ENCODE data around the gene PCDH1. TPM values are rescaled to one million over a fixed set of nuclear protein-coding genes. Genes with fewer than 3 reads are reported as not detected.
A peak's percentile ranks its signal among the peaks of the same experiment; 100 is the strongest.

Gene PCDH1
- total RNA-seq, 4 donors from 2014 or later = 19.9 to 55.5 (median 44.9) TPM

DNA sequence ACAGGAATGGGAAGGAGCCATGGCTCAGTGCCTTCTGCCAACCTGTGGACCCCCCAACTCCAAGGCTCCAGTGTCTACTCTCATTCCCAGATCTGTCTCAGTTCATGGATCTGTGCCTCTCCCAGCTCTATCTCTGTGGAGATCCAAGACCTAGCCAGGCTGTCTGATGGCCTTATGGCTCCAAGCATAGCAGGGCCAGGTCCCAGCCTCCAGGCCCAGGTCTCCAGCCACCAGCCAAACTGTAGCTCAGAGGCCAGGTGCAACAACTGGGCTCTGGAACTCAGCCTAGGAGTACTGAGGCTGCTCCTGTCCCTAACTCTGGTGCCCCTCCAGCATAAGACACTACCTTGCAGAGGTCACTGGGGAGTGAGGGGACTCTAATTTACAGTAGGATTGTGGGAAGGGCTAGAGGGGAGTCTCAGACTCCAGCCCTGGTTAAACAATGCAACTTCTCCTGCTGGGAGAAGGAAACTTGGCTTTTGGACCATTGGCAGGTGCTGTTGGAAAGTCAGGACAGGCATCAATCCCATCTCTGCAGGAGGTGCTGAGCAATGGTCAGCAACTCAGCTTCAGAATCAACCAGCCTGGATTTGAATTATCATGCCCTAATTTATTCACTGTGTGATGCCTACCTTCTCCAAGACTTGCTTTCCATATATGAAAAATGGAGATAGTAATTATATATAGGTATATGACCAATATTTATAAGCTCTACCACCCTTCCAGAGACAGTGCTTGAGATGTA is 63.0 kb downstream of the PCDH1 start:
- DNase-seq (ENCODE audit: low spot score in 2 of 2) = no peak
- Histone ChIP-seq H3K9me3 (no peaks in the 10 kb centered on the region), H3K27ac (no peak overlapping the region), H3K4me3 (no peak overlapping the region), H3K27me3 (peaks cover 0 to 12% of the 10 kb centered on the region in 2 donors), H3K36me3 (no peaks in the 10 kb centered on the region), H3K4me1 (peaks cover 0 to 27% (median 4%) of the 10 kb centered on the region in 4 donors)
- TF ChIP-seq, protein P1, sequence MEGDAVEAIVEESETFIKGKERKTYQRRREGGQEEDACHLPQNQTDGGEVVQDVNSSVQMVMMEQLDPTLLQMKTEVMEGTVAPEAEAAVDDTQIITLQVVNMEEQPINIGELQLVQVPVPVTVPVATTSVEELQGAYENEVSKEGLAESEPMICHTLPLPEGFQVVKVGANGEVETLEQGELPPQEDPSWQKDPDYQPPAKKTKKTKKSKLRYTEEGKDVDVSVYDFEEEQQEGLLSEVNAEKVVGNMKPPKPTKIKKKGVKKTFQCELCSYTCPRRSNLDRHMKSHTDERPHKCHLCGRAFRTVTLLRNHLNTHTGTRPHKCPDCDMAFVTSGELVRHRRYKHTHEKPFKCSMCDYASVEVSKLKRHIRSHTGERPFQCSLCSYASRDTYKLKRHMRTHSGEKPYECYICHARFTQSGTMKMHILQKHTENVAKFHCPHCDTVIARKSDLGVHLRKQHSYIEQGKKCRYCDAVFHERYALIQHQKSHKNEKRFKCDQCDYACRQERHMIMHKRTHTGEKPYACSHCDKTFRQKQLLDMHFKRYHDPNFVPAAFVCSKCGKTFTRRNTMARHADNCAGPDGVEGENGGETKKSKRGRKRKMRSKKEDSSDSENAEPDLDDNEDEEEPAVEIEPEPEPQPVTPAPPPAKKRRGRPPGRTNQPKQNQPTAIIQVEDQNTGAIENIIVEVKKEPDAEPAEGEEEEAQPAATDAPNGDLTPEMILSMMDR (IDR thresholded peaks at IDR 0.05) = no peak
- TF ChIP-seq EP300 (IDR thresholded peaks at IDR 0.05) (no peak), POLR2A (IDR thresholded peaks at IDR 0.05) (no peak)

DNA sequence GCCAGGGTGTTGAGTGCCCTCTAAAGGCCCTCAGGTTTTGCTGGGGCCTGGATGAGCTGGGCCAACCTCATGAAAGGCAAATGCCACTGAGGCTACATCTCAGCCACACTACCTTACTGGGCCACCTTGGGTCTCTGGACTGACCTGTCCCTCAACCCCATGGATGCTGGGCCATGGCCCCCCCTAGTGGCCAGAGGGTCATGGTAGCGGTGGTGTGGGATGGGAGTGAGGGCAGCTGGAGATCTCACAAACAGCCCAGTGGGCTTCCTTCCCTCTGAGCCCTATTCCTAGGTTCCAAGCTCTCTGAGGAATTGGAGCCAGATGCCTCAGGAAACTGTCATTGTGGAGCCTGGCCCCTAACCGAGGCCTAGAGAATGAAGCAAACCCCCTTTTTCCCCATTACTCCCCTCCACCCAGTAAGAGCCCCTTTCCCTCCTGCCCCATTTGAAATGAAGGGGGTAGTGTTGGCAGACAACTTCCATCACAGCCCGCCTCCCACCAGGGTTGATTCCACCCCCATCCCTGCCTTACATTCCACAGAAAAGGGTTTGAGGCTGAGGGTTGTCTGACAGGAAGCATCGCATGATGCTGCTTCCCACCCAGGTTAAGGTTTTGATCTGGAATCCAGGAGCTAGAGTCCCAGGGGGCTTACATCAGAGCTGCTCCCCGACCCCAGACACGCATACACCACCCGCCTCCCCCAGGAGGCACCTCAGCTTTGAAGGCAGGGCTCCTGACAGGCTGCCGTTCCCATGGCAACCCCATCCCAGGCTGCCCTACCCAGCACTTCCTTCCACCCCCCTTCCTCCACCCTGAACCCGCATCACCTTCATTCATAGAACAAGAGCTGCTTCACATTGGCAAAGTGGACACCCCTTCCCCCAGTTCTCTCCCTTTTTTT is 63.9 kb downstream of the PCDH1 start:
- WGBS, 2 donors = 57 to 68% methylated on average over 9 of the region's 9 CpGs
- peaks cover 0 to 27% (median 4%) of the 10 kb centered on the region in 4 donors for H3K4me1 ChIP-seq
- no peak for DNase-seq (ENCODE audit: low spot score in 2 of 2)
- no peaks in the 10 kb centered on the region for H3K36me3 ChIP-seq
- no peak overlapping the region for H3K4me3 ChIP-seq
- peaks cover 0 to 12% of the 10 kb centered on the region in 2 donors for H3K27me3 ChIP-seq
- no peaks in the 10 kb centered on the region for H3K9me3 ChIP-seq
- no peak overlapping the region for H3K27ac ChIP-seq
- TF ChIP-seq, protein P1 (IDR thresholded peaks at IDR 0.05) = peak in 2 of 5 experiments; percentile 27 to 30
- no peak for TF ChIP-seq EP300 (IDR thresholded peaks at IDR 0.05)

DNA sequence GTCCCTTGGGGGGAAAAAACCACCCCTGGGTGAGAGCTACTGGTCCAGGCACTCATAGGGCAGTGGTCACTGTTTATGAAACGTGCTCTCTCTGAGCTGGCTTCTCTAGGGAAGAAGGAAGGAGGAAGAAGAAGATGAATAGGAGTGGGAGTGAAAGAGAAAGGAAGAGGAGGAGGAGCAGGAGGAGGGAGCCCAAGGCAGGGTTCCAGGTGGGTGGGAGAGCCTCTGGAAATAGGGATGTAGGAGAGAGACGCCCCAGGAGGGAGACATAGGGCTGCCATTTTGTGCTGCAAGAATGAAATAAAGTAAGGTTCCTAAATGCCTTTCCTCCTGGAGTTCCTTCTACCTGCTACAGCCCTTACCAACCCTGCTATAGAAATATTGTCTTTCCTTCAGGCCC is 65.7 kb downstream of the PCDH1 start:
- H3K4me1 ChIP-seq = peaks cover 0 to 26% (median 4%) of the 10 kb centered on the region in 4 donors
- H3K27ac ChIP-seq = no peak overlapping the region
- WGBS, 2 donors = 47 to 53% methylated on average over 2 of the region's 2 CpGs
- TF ChIP-seq EP300 (IDR thresholded peaks at IDR 0.05) (no peak), POLR2A (IDR thresholded peaks at IDR 0.05) (no peak)
- TF ChIP-seq, protein P1 (IDR thresholded peaks at IDR 0.05) = no peak
- peaks cover 0 to 12% of the 10 kb centered on the region in 2 donors for H3K27me3 ChIP-seq
- H3K4me3 ChIP-seq = no peak overlapping the region
- no peaks in the 10 kb centered on the region for H3K9me3 ChIP-seq
- H3K36me3 ChIP-seq = no peaks in the 10 kb centered on the region
- DNase-seq (ENCODE audit: low spot score in 2 of 2) = no peak

DNA sequence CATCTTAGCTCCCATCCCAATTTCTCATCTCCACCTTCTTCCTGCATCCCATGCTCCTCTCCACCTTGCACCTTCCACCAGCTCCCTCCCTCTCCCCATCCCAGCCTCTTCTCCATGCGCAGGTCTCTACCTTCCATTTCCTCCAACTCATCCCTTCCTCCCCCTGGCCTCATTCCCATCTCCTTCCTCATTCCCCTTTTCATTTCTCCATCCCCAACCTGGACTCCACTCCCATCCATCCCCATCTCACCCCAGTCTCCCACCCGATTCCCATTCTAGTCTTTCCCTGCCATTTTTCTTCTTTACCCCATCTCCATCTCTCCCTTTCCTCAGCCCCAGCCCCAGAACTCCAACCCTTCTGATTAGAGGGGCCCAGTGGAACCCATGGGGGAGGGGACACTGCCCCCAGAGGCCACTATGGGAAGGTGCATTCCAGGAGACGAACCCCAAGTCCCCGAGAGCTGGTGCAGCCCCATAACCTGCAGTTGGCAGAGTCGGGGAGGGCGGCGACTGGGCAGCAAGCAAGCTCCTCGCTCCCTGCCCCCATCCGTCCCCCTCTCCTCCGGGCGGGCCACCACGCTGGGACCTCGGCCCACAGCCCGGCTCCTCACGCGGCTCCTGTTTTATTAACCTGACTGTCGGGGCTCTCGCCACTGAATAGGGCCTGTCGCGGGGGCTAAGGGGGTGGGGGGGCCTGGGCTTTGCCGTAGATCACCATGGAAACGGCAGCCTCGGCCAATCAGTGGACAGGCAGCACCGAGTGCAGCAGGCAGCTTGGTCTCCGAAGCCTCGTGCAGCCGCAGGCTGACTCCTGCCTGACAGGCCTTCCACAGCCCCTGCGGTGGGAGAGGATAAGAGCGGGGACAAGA is 66.7 kb downstream of the PCDH1 start:
- H3K9me3 ChIP-seq = no peaks in the 10 kb centered on the region
- DNase-seq (ENCODE audit: low spot score in 2 of 2) = no peak
- WGBS, 2 donors = 15 to 24% methylated on average over 15 to 26 of the region's 29 CpGs
- no peaks in the 10 kb centered on the region for H3K36me3 ChIP-seq
- H3K27me3 ChIP-seq = peaks cover 0 to 12% of the 10 kb centered on the region in 2 donors
- peaks cover 0 to 16% (median 2%) of the 10 kb centered on the region in 4 donors for H3K4me1 ChIP-seq
- peak overlapping the region in 1 of 4 donors; percentile 21 for H3K4me3 ChIP-seq
- TF ChIP-seq, protein P1 (IDR thresholded peaks at IDR 0.05) = peak; percentile 29 to 56 (median 39)
- TF ChIP-seq EP300 (IDR thresholded peaks at IDR 0.05) (no peak), POLR2A (IDR thresholded peaks at IDR 0.05) (no peak)
- H3K27ac ChIP-seq = no peak overlapping the region
